ENCODE measurements around the gene HCN1.

DNA sequence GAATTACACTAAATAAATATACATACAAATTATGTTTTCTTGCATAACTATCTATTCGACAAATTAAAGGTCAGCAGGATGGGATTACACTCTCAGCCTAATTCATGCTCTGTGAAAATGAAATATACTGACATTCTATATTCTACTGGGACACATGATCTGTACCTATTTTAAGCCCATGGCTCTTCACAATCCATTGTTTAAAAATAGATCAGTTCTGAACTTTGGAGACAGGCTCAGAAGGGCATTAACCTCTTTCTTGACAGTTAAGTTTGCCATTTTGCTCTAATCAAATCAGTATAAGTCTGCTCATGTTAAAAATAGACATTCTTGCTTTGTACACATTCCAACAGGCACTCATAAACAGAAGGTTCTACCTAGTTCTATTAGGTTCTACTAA, 361.2 kb downstream of the HCN1 start:
- TF ChIP-seq POLR2A (IDR thresholded peaks at IDR 0.05; ENCODE audit: low read length) (no peak), GATA1 (IDR thresholded peaks at IDR 0.05; ENCODE audit: low read depth, low read length) (no peak)
